Measurements from ENCODE around the gene NAA25.
"Not testable (repeated sequence)": the region's sequence is repeated elsewhere in the genome, so short reads cannot be mapped to it uniquely, and the experiment has no call there.

The NAA25 gene

GRCh38 chr12:112115259-112116045, 6.9 kb upstream of the NAA25 start:
- FAIRE-seq (no peak), DNase-seq (ENCODE audit: insufficient read length) (no peak)
- TF ChIP-seq POLR2AphosphoS5 (IDR thresholded peaks at IDR 0.05; ENCODE audit: low read depth, low read length) (no peak), POLR2A (IDR thresholded peaks at IDR 0.05; ENCODE audit: low read depth, low read length) (no peak)

DNA sequence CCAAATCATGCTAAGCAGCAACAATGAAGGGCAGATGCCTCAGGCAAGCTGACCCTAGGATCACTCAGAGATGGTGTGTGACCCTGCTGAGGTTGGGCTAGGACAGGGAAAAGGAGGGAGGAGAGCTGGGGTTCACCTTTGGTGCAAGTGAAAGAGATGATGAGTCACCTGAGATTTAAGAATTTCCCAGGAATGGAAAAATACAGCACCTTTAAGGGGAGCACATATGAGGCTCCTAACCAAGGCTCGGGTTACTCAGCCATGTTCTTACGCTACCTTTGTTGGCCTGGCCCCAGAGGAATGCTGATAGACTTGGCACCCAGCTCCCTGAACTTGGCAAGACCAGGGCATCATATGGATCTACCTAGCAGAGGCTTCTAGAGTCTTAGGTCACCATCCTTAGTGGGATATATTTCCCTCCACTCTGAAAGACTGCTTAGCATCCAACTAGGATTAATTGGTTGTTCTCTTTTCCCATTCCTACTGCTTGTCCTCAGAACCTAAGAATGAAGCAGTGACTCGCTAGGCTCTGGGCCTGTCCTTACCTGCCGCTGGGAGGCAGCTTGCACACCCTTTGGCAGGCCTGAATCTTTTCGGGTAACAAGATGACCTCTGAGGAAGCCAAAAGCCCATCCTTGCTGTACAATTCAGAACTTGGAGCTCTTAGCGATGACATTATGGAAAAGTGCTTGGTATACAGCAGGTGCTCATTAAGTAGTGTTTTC, 4.0 kb upstream of the NAA25 start:
- FAIRE-seq = no peak
- TF ChIP-seq TAF1 (IDR thresholded peaks at IDR 0.05; ENCODE audit: borderline replicate concordance, low read depth, low read length) (no peak), POLR2AphosphoS5 (IDR thresholded peaks at IDR 0.05; ENCODE audit: low read depth, low read length) (no peak)
- DNase-seq (ENCODE audit: insufficient read length) = no peak

DNA sequence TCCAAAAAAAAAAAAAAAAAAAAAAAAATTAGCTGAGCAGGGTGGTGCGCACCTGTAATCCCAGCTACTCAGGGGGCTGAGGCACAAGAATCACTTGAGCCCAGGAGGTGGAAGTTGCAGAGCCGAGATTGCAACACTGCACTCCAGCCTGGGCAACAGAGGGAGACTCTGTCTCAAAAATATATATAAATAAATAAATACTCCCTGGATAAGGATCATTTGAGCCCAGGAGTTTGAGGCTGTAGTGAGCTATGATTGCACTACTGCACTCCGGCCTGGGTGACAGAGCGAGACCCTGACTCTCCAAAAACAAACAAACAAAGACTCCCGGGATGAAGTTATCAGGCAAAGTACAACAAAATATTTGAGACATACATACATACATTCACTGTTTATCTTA, 3.3 kb upstream of the NAA25 start:
- TF ChIP-seq POLR2AphosphoS5 (IDR thresholded peaks at IDR 0.05; ENCODE audit: low read depth, low read length) (no peak), POLR2A (IDR thresholded peaks at IDR 0.05; ENCODE audit: low read depth, low read length) (no peak), TAF1 (IDR thresholded peaks at IDR 0.05; ENCODE audit: borderline replicate concordance, low read depth, low read length) (no peak)
- no peak for FAIRE-seq
- DNase-seq (ENCODE audit: insufficient read length) = no peak

GRCh38 chr12:112110787-112111662, 2.4 kb upstream of the NAA25 start:
- FAIRE-seq; DNase-seq (ENCODE audit: insufficient read length): not testable (repeated sequence)

GRCh38 chr12:112107306-112108201, 1.0 kb downstream of the NAA25 start:
- DNase-seq (ENCODE audit: insufficient read length) = no peak
- TF ChIP-seq TAF1 (IDR thresholded peaks at IDR 0.05; ENCODE audit: borderline replicate concordance, low read depth, low read length) (no peak), POLR2AphosphoS5 (IDR thresholded peaks at IDR 0.05; ENCODE audit: low read depth, low read length) (no peak), POLR2A (IDR thresholded peaks at IDR 0.05; ENCODE audit: low read depth, low read length) (no peak)
- FAIRE-seq = no peak

- DNase-seq (ENCODE audit: insufficient read length) (no peak), FAIRE-seq (no peak)
- TF ChIP-seq POLR2A (IDR thresholded peaks at IDR 0.05; ENCODE audit: low read depth, low read length) (no peak), TAF1 (IDR thresholded peaks at IDR 0.05; ENCODE audit: borderline replicate concordance, low read depth, low read length) (no peak), POLR2AphosphoS5 (IDR thresholded peaks at IDR 0.05; ENCODE audit: low read depth, low read length) (no peak)
Measured at GRCh38 chr12:112105891-112106290, 2.7 kb downstream of the NAA25 start.

DNA sequence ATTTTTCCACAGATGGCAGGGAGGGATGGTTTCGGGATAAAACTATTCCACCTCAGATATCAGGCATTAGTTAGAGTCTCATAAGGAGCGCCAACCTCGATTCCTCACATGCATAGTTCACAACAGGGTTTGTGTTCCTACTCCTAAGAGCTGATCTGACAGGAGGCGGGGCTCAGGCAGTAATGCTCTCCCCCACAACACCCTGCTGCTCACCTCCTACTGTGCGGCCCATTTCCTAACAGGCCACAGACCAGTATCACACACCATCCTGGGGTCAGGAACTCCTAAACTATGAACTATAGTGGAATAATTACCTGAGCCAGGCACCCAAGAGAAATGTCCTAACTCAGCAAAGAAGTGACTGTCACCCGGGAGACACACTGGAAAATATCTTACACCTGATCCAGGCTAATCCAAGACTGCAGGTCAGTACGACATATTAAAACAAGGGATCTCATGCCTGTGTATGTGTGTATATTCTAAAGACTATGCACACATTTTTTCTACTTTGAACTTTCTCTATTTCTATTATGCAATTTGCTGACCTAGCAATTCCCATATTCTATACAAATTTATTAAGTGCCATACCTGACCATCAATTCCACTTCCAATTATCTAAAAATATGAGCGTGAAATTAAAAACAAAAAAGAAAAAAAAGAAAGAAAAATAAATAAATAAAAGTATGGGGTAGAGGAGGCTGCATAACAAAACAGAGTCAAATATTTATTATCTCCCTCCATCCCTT, 4.7 kb downstream of the NAA25 start:
- DNase-seq (ENCODE audit: insufficient read length) (no peak), FAIRE-seq (no peak)
- no peak for TF ChIP-seq POLR2A (IDR thresholded peaks at IDR 0.05; ENCODE audit: low read depth, low read length)
- no peak for TF ChIP-seq TAF1 (IDR thresholded peaks at IDR 0.05; ENCODE audit: borderline replicate concordance, low read depth, low read length)
- no peak for TF ChIP-seq POLR2AphosphoS5 (IDR thresholded peaks at IDR 0.05; ENCODE audit: low read depth, low read length)

DNA sequence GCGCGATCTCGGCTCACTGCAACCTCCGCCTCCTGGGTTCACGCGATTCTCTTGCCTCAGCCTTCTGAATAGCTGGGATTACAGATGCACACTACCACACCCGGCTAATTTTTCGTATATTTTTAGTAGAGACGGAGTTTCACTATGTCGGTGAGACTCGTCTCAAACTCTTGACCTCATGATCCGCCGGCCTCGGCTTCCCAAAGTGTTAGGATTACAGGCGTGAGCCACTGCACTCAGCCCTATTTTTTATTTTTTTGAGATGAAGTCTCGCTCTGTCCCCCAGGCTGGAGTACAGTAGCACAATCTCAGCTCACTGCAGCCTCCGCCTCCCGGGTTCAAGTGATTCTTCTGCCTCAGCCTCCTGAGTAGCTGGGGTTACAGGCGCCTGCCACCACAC, 5.8 kb downstream of the NAA25 start:
- DNase-seq (ENCODE audit: insufficient read length); FAIRE-seq: not testable (repeated sequence)

DNA sequence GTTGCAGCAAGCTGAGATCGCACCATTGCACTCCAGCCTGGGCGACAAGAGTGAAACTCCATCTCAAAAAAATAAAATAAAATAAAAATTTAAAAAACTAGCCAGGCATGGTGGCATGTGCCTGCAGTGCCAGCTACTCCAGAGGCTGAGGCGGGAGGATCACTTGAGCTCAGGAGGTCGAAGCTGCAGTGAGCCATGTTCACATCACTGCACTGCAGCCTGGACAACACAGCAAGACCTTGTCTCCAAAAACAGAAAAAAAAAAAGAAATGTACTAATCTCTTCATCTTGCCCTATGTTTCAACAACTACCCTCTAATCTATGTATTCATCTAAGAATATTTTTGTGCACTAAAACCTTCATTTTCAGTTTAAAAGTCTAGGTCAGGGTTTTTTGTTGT, 6.5 kb downstream of the NAA25 start:
- DNase-seq (ENCODE audit: insufficient read length) (no peak), FAIRE-seq (no peak)
- TF ChIP-seq POLR2A (IDR thresholded peaks at IDR 0.05; ENCODE audit: low read depth, low read length) (no peak), POLR2AphosphoS5 (IDR thresholded peaks at IDR 0.05; ENCODE audit: low read depth, low read length) (no peak), TAF1 (IDR thresholded peaks at IDR 0.05; ENCODE audit: borderline replicate concordance, low read depth, low read length) (no peak)

DNA sequence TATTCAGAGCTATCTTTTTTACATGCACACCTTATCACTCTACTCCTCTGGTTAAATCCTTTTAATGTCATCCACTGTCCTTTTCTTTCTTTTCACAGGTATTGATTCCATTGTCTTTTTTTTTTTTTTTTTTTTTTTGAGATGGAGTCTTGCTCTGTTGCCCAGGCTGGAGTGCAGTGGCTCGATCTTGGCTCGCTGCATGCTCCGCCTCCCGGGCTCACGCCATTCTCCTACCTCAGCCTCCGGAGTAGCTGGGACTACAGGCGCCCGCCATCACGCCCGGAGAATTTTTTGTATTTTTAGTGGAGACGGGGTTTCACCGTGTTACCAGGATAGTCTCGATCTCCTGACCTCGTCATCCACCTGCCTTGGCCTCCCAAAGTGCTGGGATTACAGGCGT, 8.1 kb downstream of the NAA25 start:
- FAIRE-seq; DNase-seq (ENCODE audit: insufficient read length): not testable (repeated sequence)

- no peak for TF ChIP-seq POLR2A (IDR thresholded peaks at IDR 0.05; ENCODE audit: low read depth, low read length)
- TF ChIP-seq POLR2AphosphoS5 (IDR thresholded peaks at IDR 0.05; ENCODE audit: low read depth, low read length) = no peak
- no peak for TF ChIP-seq TAF1 (IDR thresholded peaks at IDR 0.05; ENCODE audit: borderline replicate concordance, low read depth, low read length)
- no peak for FAIRE-seq
- DNase-seq (ENCODE audit: insufficient read length) = no peak
Measured at GRCh38 chr12:112097641-112098040, 10.9 kb downstream of the NAA25 start.

Measured in GM12892 (cell line).